ENCODE results near the gene GPR89B. TPM values are rescaled to one million over a fixed set of nuclear protein-coding genes. Genes with fewer than 3 reads are reported as not detected.
"Not testable (repeated sequence)": the region's sequence is repeated elsewhere in the genome, so short reads cannot be mapped to it uniquely, and the experiment has no call there.

The GPR89B gene
- total and polyA plus RNA-seq, 2 of the 8 experiments (the other 6 are each of a cell fraction or from before 2014, with no cell fraction given) = 19.5 to 32.5 TPM

DNA sequence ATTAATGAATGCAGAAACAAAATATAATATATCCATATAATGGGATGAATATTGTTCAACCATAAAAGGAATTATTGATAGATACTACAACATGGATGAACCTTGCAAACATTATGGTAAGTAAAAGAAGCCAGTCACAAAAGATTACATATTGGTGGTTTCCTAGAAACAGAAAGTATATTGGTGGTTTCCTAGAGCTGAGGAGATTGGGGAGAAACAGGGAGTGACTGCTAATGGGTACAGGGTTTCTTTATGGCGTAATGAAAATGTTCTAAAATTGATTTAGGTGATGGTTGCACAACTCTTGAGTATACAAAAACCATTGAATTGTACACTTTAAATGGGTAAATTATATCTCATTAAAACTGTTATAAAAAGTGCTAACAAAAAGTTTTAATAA lies 14.3 kb downstream of the GPR89B start:
- H3K27me3 ChIP-seq (replicated peaks in 1 of 4; ENCODE audit: control insufficient read depth in 3 of 4, extremely low read depth in 1 of 4, insufficient read depth in 3 of 4, low read length in 3 of 4); H3K18ac ChIP-seq (ENCODE audit: extremely low read depth, low read length); H4K91ac ChIP-seq (replicated peaks; ENCODE audit: insufficient read length, low read length); H2BK120ac ChIP-seq (replicated peaks; ENCODE audit: low read depth, low read length); H2BK12ac ChIP-seq (ENCODE audit: low read depth, low read length); H3K9ac ChIP-seq (replicated peaks in 1 of 4; ENCODE audit: extremely low read depth in 1 of 4, low read depth in 3 of 4, low read length in 3 of 4); H3K79me2 ChIP-seq (ENCODE audit: control insufficient read depth in 1 of 2, insufficient read depth in 2 of 2, low read length in 2 of 2); H4K8ac ChIP-seq (ENCODE audit: extremely low read depth, insufficient read depth, low read length); CTCF ChIA-PET (ENCODE audit: partially characterized antibody); H3K4me1 ChIP-seq (replicated peaks in 1 of 4; ENCODE audit: control insufficient read depth in 3 of 4, insufficient read depth in 4 of 4, low read length in 3 of 4); H3K79me1 ChIP-seq (ENCODE audit: low read depth, low read length); POLR2A ChIA-PET (ENCODE audit: partially characterized antibody); H2BK5ac ChIP-seq (ENCODE audit: low read depth, low read length); H4K20me1 ChIP-seq (replicated peaks in 1 of 2; ENCODE audit: control insufficient read depth in 1 of 2, insufficient read depth in 2 of 2, low read length in 2 of 2); FAIRE-seq; H2BK20ac ChIP-seq (ENCODE audit: low read length); H3K56ac ChIP-seq (replicated peaks; ENCODE audit: insufficient read length, low read depth, low read length); H3K9me3 ChIP-seq (ENCODE audit: insufficient read depth in 2 of 2, low read depth in 1 of 2, low read length in 1 of 2); H2AFZ ChIP-seq (ENCODE audit: low read length); H3K36me3 ChIP-seq (ENCODE audit: control insufficient read depth in 2 of 4, insufficient read depth in 4 of 4, low read length in 3 of 4); H3K4me3 ChIP-seq (ENCODE audit: extremely low read depth in 1 of 4, insufficient read depth in 2 of 4, low read depth in 3 of 4, low read length in 4 of 4); H2AK5ac ChIP-seq (ENCODE audit: low read depth, low read length); H3K23ac ChIP-seq (ENCODE audit: insufficient read length); H3K23me2 ChIP-seq (ENCODE audit: low read depth, low read length); H2BK15ac ChIP-seq (ENCODE audit: low read length); H3K14ac ChIP-seq (ENCODE audit: insufficient read length); H3K4ac ChIP-seq (replicated peaks; ENCODE audit: insufficient read length, low read depth, low read length); H3K27ac ChIP-seq (ENCODE audit: low read depth, low read length); H4K5ac ChIP-seq (ENCODE audit: insufficient read length, low read depth, low read length); H3K4me2 ChIP-seq (ENCODE audit: insufficient read depth in 1 of 2, low read depth in 2 of 2, low read length in 2 of 2); DNase-seq (ENCODE audit: low read depth in 1 of 2, low spot score in 2 of 2): not testable (repeated sequence)
- no CpG with 5 or more reads among the region's 1 CpG for WGBS, 2 experiments (ENCODE audit: extremely low coverage in 1 of 2, insufficient coverage in 1 of 2, insufficient read length in 1 of 2, insufficient replicate concordance in 2 of 2, low coverage in 1 of 2, low lambda C conversion rate in 2 of 2, missing lambda C conversion rate in 1 of 2)

DNA sequence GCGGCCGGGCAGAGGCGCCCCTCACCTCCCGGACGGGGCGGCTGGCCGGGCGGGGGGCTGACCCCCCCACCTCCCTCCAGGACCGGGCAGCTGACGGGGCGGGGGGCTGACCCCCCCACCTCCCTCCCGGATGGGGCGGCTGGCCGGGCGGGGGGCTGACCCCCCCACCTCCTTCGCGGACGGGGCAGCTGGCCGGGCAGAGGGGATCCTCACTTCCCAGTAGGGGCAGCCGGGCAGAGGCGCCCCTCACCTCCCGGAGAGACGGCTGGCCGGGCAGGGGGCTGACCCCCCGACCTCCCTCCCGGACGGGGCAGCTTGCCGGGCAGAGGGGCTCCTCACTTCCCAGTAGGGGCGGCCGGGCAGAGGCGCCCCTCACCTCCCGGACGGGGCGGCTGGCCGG lies 21.3 kb downstream of the GPR89B start:
- H3K27ac ChIP-seq (ENCODE audit: low read depth, low read length); H2AK5ac ChIP-seq (ENCODE audit: low read depth, low read length); H3K36me3 ChIP-seq (ENCODE audit: control insufficient read depth in 2 of 4, insufficient read depth in 4 of 4, low read length in 3 of 4); H2BK15ac ChIP-seq (ENCODE audit: low read length); H3K9ac ChIP-seq (replicated peaks in 1 of 4; ENCODE audit: extremely low read depth in 1 of 4, low read depth in 3 of 4, low read length in 3 of 4); H4K5ac ChIP-seq (ENCODE audit: insufficient read length, low read depth, low read length); H3K4me3 ChIP-seq (ENCODE audit: extremely low read depth in 1 of 4, insufficient read depth in 2 of 4, low read depth in 3 of 4, low read length in 4 of 4); DNase-seq (ENCODE audit: low read depth in 1 of 2, low spot score in 2 of 2); CTCF ChIA-PET (ENCODE audit: partially characterized antibody); H2BK12ac ChIP-seq (ENCODE audit: low read depth, low read length); H3K79me1 ChIP-seq (ENCODE audit: low read depth, low read length); H3K27me3 ChIP-seq (replicated peaks in 1 of 4; ENCODE audit: control insufficient read depth in 3 of 4, extremely low read depth in 1 of 4, insufficient read depth in 3 of 4, low read length in 3 of 4); H2BK20ac ChIP-seq (ENCODE audit: low read length); H2BK5ac ChIP-seq (ENCODE audit: low read depth, low read length); H3K23me2 ChIP-seq (ENCODE audit: low read depth, low read length); H4K8ac ChIP-seq (ENCODE audit: extremely low read depth, insufficient read depth, low read length); H3K9me3 ChIP-seq (ENCODE audit: insufficient read depth in 2 of 2, low read depth in 1 of 2, low read length in 1 of 2); H3K18ac ChIP-seq (ENCODE audit: extremely low read depth, low read length); H3K4me1 ChIP-seq (replicated peaks in 1 of 4; ENCODE audit: control insufficient read depth in 3 of 4, insufficient read depth in 4 of 4, low read length in 3 of 4); H3K14ac ChIP-seq (ENCODE audit: insufficient read length); H3K4ac ChIP-seq (replicated peaks; ENCODE audit: insufficient read length, low read depth, low read length); H2AFZ ChIP-seq (ENCODE audit: low read length); H3K23ac ChIP-seq (ENCODE audit: insufficient read length); H3K56ac ChIP-seq (replicated peaks; ENCODE audit: insufficient read length, low read depth, low read length); POLR2A ChIA-PET (ENCODE audit: partially characterized antibody); H3K79me2 ChIP-seq (ENCODE audit: control insufficient read depth in 1 of 2, insufficient read depth in 2 of 2, low read length in 2 of 2); H4K20me1 ChIP-seq (replicated peaks in 1 of 2; ENCODE audit: control insufficient read depth in 1 of 2, insufficient read depth in 2 of 2, low read length in 2 of 2); FAIRE-seq; H4K91ac ChIP-seq (replicated peaks; ENCODE audit: insufficient read length, low read length); H2BK120ac ChIP-seq (replicated peaks; ENCODE audit: low read depth, low read length); H3K4me2 ChIP-seq (ENCODE audit: insufficient read depth in 1 of 2, low read depth in 2 of 2, low read length in 2 of 2): not testable (repeated sequence)
- WGBS, 2 experiments (ENCODE audit: extremely low coverage in 1 of 2, insufficient coverage in 1 of 2, insufficient read length in 1 of 2, insufficient replicate concordance in 2 of 2, low coverage in 1 of 2, low lambda C conversion rate in 2 of 2, missing lambda C conversion rate in 1 of 2) = 80% methylated on average over 1 of the region's 35 CpGs; no CpG with 5 or more reads in 1 of the 2 experiments
